Measurements from ENCODE around the gene PTPRN2.
"Not testable (repeated sequence)": the region's sequence is repeated elsewhere in the genome, so short reads cannot be mapped to it uniquely, and the experiment has no call there.

The PTPRN2 gene

DNA sequence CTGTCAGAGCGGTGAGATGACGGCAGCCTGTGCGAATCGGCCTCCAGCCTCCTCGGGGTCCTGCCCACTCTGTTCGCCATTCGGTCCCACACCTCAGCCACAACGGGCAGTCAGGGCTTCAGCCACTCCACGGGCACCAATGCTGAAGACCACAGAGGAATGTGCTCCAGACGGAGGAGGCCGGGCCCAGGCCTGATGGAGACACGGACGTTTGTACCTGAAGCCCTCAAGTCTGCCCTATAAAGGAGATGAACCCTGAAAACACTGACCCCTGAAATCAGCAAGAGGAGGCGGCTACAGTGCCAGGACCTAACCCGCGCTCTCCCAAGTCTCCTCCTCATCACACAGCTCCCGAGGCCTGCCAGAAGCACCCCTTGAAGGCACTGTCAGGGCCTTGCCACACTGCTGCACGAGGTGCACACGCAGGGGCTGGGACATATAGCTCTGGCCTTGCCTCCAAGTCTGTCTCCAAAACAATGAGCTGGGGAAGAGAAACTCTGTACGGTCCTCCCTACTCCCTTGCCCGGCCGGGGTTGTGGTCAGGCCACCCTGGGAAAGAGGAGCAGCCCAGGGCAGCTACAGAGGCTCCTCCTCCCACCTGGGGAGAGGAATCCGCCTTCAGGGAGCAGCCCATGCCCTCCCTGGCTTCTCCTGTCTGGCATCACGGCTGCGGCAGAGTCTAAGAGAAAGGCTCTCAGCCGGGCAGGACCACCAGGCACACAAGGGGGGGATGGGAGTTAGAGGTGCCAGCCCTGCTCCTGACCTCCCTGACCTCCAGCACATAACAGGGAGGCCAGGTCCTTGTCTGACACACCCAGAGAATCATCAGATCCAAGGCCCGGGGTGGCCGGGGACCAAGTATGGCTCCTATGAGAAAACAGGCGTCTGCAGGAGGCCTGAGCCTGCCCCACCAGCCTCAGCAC lies 310.1 kb downstream of the PTPRN2 start:
- in situ Hi-C loops (cut with MboI; ENCODE audit: low pct_unique_long_range_greater_than_20kb, low sequenced_read_pairs), result no loop called here
- no peak for DNase-seq

DNA sequence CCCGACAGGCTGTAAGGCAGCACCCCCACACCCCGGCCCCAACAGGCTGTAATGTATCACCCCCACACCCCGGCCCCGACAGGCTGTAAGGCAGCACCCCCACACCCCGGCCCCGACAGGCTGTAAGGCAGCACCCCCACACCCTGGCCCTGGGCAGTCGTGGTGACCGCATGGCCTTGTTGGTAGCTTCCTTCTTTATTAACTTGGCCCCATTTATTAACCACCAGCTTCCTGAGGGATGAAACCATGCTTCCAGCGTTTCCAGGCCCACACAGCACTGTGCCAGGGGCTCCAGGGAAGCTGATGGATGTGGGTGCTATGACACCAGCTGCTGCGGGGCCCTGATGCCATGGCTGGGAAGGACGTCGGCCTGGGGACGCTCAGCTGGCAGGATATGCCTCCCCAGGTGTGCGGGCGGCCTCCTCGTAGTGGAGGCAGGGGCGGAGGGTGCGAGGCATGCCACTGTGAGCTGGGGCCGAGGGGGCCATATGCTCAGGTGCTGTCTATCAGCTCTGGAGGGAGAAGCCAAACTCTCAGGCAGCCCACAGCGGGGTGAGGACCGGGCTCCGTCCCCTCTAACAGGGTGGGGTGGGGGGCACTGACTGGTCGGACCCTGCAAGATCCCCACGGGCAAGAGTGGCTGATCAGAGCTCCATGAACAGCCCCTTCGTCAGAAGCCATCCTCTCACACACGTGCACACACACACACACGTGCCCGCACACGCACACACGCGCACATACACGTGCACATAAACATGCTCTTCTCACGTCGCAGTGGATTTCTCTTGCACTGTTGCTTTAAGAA lies 311.0 kb downstream of the PTPRN2 start:
- no peak for DNase-seq
- in situ Hi-C loops (cut with MboI; ENCODE audit: low pct_unique_long_range_greater_than_20kb, low sequenced_read_pairs), result no loop called here

DNA sequence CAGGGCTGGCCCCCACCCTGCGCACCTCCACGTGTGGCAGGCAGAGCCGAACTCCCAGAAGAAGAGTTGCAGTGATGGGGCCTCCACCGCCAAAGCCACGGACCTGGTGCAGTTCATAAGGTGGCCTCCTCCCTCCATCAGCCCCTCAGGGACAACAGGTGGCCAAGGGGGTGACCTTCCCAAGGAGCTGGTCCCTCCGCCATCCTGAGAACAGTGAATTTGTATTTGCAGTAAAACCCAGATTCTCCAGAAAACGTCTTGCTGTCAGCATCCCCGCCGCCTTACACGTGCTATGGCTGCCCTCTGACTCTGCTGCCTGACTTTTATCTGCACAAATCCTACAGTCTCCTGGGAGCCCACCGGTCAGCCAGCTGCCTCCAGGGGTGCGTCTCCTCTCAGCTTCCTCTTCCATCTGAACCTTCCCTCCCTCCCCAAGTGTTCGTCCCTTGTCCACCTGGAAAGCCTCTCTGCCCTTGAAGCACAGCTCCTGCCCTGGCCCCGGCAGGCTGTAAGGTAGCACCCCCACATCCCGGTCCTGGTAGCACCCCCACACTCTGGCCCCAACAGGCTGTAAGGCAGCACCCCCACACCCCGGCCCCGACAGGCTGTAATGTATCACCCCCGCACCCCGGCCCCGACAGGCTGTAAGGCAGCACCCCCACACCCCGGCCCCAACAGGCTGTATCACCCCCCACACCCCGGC lies 311.8 kb downstream of the PTPRN2 start:
- in situ Hi-C loops (cut with MboI; ENCODE audit: low pct_unique_long_range_greater_than_20kb, low sequenced_read_pairs), result no loop called here
- DNase-seq, result no peak

DNA sequence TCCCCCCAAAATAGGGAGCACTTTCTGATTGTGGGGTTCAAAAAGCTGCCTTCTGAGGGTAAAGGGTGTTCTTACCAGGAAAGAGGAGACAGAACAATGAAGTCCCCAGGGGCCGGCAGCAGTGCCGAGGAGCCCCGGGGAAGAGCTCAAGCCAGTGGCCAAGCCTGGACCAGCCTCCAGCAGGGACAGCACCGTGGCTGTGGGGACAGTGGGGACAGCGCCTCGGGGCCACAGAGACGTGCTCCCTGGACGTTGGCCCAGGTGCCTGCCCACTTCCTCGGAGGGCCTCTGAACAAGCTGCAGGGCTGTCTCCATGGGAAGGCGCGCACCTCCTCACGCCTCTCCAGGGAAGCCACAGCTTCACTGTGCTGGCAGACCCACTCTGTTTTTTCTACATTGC lies 312.6 kb downstream of the PTPRN2 start:
- no peak for DNase-seq
- in situ Hi-C loops (cut with MboI; ENCODE audit: low pct_unique_long_range_greater_than_20kb, low sequenced_read_pairs), result no loop called here

DNA sequence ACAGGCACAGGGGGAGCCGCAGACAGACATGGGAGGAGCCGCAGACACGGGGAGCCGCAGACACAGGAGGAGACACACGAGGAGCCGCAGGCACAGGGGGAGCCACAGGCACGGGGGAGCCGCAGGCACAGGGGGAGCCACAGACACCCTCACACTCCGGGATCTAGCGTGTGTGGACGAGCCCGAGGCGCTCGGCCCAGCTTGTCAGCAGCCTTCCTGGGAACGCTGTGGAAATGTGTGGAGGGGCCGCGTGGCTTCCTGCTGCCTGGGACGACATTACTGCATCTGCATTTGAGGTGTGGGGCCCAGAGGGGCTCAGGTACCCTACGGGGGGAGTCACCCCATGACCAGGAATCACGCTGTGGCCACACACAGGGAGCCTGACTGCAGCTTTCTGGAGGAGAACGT lies 313.2 kb downstream of the PTPRN2 start:
- DNase-seq, result no peak

DNA sequence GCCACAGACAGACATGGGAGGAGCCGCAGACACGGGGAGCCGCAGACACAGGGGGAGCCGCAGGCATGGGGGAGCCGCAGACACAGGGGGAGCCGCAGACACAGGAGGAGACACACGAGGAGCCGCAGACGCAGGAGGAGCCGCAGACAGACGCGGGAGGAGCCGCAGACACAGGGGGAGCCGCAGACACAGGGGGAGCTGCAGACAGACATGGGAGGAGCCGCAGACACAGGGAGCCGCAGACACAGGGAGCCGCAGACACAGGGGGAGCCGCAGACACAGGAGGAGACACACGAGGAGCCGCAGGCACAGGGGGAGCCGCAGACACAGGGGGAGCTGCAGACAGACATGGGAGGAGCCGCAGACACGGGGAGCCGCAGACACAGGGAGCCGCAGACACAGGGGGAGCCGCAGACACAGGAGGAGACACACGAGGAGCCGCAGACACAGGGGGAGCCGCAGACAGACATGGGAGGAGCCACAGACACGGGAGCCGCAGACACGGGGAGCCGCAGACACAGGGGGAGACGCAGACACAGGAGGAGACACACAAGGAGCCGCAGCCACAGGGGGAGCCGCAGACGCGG lies 313.8 kb downstream of the PTPRN2 start:
- DNase-seq; in situ Hi-C loops (cut with MboI; ENCODE audit: low pct_unique_long_range_greater_than_20kb, low sequenced_read_pairs): not testable (repeated sequence)

More for the DNA sequence above, 313.2 kb downstream of the PTPRN2 start:
- in situ Hi-C loops (cut with MboI; ENCODE audit: low pct_unique_long_range_greater_than_20kb, low sequenced_read_pairs), result no loop called here

GRCh38 chr7:158273138-158273651 lies 314.4 kb downstream of the PTPRN2 start:
- DNase-seq, result no peak
- in situ Hi-C loops (cut with MboI; ENCODE audit: low pct_unique_long_range_greater_than_20kb, low sequenced_read_pairs), result no loop called here

DNA sequence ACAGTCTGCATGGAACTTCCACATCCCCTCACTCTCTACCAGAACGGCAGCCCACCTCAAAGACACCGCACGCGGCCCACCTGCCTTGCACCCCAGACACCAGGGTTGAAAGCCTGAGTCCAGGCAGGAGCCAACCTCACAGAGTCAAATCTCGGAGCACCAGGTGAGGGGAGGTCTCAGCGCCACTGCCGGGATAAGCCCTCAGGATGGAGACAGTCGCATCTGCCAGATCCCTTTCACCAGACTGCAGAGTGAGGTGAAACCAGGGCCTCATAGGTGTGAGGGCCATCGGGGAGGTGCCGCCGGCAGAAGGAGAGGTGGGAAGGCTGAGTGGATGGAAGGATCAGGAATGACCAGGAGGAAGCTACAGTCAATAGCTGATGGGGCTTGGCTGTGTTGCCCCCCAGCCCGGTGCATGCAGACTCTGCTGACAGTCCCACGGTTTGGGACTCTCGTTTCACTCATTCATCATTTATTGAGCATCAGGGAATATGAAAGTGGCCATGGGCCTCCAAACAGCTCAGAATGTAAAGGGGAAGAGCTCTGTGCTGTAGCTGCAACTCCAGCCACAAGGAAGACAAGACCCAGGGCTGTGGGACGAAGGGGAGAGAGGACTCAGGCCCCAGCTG lies 315.0 kb downstream of the PTPRN2 start:
- no peak for DNase-seq
- in situ Hi-C loops (cut with MboI; ENCODE audit: low pct_unique_long_range_greater_than_20kb, low sequenced_read_pairs), result no loop called here

DNA sequence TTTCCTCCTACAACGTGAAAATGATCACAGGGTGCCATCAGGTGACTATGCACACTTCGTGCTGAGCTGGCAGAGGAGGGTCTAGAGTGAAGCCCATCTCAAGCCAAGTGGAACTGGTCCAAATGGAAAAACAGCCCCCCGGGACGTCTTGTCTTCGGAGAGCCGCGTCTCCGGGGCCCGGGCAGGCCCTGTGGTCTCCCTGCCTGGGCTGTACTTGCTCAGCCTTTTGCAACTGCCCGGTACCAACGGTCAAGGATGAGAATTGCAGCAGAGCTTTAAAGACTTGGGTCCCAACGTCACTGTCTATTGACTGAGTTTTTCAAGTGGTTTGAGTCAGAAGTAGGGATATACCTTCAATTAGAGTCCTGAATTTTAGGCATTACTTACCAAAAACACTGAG lies 315.5 kb downstream of the PTPRN2 start:
- no peak for DNase-seq
- in situ Hi-C loops (cut with MboI; ENCODE audit: low pct_unique_long_range_greater_than_20kb, low sequenced_read_pairs), result no loop called here

- no peak for DNase-seq
- in situ Hi-C loops (cut with MboI; ENCODE audit: low pct_unique_long_range_greater_than_20kb, low sequenced_read_pairs), result no loop called here
These were observed 316.0 kb downstream of the PTPRN2 start for GRCh38 chr7:158271646-158272045.

- in situ Hi-C loops (cut with MboI; ENCODE audit: low pct_unique_long_range_greater_than_20kb, low sequenced_read_pairs), result no loop called here
- DNase-seq, result no peak
These were observed 316.7 kb downstream of the PTPRN2 start for GRCh38 chr7:158270856-158271413.

DNA sequence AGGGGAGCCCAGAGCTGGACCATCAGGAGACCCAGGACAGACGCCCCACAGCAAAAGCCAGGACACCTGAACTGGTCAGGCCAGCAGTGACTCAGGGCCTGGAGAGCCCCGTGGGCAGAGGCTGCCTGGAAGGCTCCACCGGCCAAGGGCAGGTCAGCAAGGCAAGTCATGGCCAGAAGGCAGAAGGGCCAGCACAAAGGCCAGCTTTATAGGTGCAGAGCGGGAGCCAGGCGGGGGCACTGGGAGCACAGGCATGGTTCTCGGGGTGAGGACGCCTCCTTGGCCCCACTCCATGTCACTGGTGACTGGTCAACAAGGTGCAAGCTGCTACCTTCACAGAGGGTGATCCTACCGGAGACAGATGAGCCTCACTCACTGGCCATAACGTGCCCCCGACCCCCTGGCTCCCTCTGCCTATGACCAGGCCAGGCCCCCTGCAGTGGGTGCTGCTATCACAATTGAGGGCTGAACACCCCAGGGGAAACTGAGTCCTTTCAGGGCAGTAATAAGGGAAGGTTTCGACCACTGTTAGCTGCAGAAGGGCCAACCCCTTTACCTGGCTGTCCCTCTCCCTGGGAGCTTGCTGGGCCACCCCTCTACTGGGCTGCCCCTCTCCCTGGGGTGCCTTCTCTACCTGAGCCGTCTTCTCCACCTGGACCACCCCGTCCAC lies 317.4 kb downstream of the PTPRN2 start:
- no peak for DNase-seq
- in situ Hi-C loops (cut with MboI; ENCODE audit: low pct_unique_long_range_greater_than_20kb, low sequenced_read_pairs), result no loop called here

GRCh38 chr7:158268816-158269535 lies 318.6 kb downstream of the PTPRN2 start:
- in situ Hi-C loops (cut with MboI; ENCODE audit: low pct_unique_long_range_greater_than_20kb, low sequenced_read_pairs), result no loop called here
- DNase-seq, result no peak

- no peak for DNase-seq
- in situ Hi-C loops (cut with MboI; ENCODE audit: low pct_unique_long_range_greater_than_20kb, low sequenced_read_pairs), result no loop called here
These were observed 319.7 kb downstream of the PTPRN2 start for GRCh38 chr7:158267742-158268435.

DNA sequence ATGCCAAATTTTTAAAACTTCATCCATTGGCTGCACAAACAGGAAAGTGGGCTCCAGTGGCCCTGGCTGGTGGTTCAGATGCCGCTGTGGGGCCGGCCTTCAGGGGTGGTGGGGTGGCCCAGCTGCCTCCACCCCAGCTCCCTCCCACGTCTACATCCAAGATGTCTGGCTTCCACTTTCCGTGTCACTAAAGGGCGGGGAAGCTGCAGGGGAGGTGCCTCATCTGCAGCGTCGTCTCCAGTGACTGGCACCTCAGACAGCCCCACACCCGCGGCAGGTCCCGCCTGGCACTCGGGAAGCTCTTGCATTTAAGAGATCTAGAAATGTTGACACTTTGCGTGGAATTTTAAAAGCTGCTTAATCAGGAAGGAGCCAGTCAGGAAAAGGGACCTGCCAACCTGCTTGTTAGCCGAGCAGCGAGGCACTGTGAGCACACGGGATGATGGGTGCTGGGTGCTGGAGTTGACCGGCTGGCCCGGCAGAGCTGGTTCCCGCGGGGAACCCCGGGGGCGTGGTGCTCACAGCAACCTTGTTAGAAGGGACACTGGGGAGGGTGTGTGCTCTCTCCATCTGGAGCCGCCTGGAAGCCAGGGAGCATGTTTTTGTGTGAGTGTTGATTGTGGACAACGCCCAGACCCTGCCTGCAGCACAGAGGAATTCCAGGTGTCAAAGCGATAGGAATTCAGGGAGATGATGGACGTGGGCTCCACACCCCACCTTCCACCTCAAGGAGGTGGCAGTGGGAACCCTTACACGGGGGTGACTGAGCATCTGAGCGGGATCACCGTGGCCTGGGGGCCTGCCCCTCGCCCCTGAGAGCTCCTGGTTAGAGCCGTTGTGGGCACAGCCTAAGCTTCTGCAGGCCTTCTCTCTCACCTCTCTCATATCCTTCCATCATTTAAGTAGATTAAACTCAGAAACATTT lies 320.5 kb downstream of the PTPRN2 start:
- in situ Hi-C loops (cut with MboI; ENCODE audit: low pct_unique_long_range_greater_than_20kb, low sequenced_read_pairs), result no loop called here
- DNase-seq, result no peak

DNA sequence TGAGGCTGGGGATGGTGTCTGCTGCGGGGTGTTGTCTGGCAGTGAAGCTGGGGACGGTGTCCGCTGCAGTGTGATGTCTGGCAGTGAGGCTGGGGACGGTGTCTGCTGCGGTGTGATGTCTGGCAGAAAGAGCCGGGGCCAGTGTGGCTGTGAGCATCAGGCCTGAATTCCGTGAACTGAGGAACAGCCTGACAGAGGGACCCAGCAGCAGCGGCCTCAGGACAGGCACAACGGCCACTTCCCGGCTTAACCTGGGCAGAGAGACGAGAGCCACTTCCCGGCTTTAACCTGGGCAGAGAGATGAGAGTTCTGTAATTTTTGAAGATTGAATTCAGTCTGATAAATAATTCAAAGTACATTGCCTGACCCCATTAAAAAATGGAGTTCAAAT lies 321.2 kb downstream of the PTPRN2 start:
- no peak for DNase-seq
- in situ Hi-C loops (cut with MboI; ENCODE audit: low pct_unique_long_range_greater_than_20kb, low sequenced_read_pairs), result no loop called here
